ENCODE data around the gene PLCB1. TPM values are rescaled to one million over a fixed set of nuclear protein-coding genes. Genes with fewer than 3 reads are reported as not detected.

PLCB1 gene
- total RNA-seq, 1 experiment from 2014 or later: 6.0 TPM

DNA sequence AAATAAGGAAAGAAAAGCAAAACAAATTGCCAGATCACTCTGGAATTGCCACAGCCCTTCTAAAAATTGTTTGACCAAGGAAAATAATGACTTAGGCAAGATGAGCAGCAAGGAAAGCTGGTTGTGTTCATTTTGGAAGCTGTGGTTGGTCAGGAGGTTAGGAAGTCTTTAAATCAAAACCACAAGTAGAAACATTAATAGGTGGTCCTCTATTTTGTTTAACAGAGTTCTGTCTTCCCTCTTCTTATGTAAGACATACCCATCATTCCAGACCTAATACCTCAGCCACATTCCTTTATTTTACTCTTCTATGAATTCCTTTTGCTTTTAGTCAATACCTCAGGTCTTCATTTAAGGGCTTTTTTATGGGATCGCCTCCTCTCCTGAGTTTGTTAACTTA, 514.6 kb downstream of the PLCB1 start:
- no peaks in the 10 kb centered on the region for H3K27me3 Mint-ChIP-seq (ENCODE audit: unreplicated experiment)
- no peak overlapping the region for H3K4me3 Mint-ChIP-seq (ENCODE audit: low read depth, unreplicated experiment)
- H3K36me3 Mint-ChIP-seq (ENCODE audit: insufficient read depth, unreplicated experiment): no peaks in the 10 kb centered on the region
- CTCF ChIA-PET: interaction anchor here (0.6 kb wide), 1 partner anchor 643 kb away, joined by 3 read pairs; no protein-coding TSS in a partner anchor
- no peaks in the 10 kb centered on the region for H3K9me3 Mint-ChIP-seq (ENCODE audit: low read depth, unreplicated experiment)
- DNase-seq: no peak
- intact Hi-C loops (cut with micrococcal nuclease; ENCODE audit: unreplicated experiment): no loop called here
- BruUV-seq (replicated peaks): no TSS peak
- no peaks in the 10 kb centered on the region for H3K4me1 Mint-ChIP-seq (ENCODE audit: low read depth, unreplicated experiment)
- H3K27ac Mint-ChIP-seq (ENCODE audit: unreplicated experiment): no peak overlapping the region
- TF ChIP-seq, protein P1, sequence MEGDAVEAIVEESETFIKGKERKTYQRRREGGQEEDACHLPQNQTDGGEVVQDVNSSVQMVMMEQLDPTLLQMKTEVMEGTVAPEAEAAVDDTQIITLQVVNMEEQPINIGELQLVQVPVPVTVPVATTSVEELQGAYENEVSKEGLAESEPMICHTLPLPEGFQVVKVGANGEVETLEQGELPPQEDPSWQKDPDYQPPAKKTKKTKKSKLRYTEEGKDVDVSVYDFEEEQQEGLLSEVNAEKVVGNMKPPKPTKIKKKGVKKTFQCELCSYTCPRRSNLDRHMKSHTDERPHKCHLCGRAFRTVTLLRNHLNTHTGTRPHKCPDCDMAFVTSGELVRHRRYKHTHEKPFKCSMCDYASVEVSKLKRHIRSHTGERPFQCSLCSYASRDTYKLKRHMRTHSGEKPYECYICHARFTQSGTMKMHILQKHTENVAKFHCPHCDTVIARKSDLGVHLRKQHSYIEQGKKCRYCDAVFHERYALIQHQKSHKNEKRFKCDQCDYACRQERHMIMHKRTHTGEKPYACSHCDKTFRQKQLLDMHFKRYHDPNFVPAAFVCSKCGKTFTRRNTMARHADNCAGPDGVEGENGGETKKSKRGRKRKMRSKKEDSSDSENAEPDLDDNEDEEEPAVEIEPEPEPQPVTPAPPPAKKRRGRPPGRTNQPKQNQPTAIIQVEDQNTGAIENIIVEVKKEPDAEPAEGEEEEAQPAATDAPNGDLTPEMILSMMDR (IDR thresholded peaks at IDR 0.05; ENCODE audit: unreplicated experiment): no peak

DNA sequence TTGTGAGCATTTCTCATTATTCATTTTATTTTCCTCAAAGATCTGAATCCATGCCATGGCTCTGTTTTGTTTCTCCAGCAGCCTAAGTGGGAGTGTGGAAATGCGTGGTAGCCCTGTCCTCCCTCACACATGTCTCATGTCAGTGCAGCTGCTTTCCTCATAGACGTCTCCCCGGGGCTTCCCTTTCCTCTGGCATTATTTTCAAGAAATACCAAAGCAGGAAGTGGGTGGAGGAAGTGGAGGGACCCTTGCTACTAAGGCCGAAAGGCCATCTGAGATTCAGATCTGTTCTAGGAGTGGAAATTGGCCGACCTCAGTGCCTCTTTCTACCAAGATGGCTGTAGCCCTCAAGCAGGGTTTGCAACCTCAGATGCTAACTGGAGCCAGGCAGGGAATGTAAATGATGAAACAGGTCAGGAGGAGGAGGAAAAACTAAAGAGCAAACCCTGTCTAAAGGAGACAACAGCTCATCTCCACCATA, 515.9 kb downstream of the PLCB1 start:
- no peak for DNase-seq
- H3K27ac Mint-ChIP-seq (ENCODE audit: unreplicated experiment): no peak overlapping the region
- intact Hi-C loops (cut with micrococcal nuclease; ENCODE audit: unreplicated experiment): no loop called here
- H3K4me1 Mint-ChIP-seq (ENCODE audit: low read depth, unreplicated experiment): no peaks in the 10 kb centered on the region
- TF ChIP-seq, protein P1 (IDR thresholded peaks at IDR 0.05; ENCODE audit: unreplicated experiment): no peak
- no peaks in the 10 kb centered on the region for H3K36me3 Mint-ChIP-seq (ENCODE audit: insufficient read depth, unreplicated experiment)
- no peaks in the 10 kb centered on the region for H3K9me3 Mint-ChIP-seq (ENCODE audit: low read depth, unreplicated experiment)
- H3K27me3 Mint-ChIP-seq (ENCODE audit: unreplicated experiment): no peaks in the 10 kb centered on the region
- CTCF ChIA-PET: no interaction called here
- no TSS peak for BruUV-seq (replicated peaks)
- H3K4me3 Mint-ChIP-seq (ENCODE audit: low read depth, unreplicated experiment): no peak overlapping the region

DNA sequence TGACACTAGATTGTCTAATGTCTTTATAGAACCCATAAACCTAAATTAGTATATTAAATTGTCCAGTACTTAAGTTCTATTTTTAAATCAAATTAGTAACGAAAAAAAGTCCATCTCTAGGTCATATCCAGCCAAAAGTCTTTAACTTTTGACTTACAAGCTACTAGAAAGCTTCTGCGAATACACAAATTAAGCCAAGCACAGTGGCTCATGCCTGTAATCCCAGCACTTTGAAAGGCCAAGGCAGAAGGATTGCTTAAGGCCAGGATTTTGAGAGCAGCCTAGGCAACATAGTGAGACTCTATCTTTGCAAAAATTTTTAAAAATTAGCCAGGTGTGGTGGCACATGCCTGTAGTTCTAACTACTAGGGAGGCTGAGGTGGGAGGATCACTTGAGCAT, 516.4 kb downstream of the PLCB1 start:
- CTCF ChIA-PET: no interaction called here
- intact Hi-C loops (cut with micrococcal nuclease; ENCODE audit: unreplicated experiment): no loop called here
- no peak for DNase-seq
- no peak overlapping the region for H3K4me3 Mint-ChIP-seq (ENCODE audit: low read depth, unreplicated experiment)
- H3K36me3 Mint-ChIP-seq (ENCODE audit: insufficient read depth, unreplicated experiment): no peaks in the 10 kb centered on the region
- TF ChIP-seq, protein P1 (IDR thresholded peaks at IDR 0.05; ENCODE audit: unreplicated experiment): no peak
- H3K27me3 Mint-ChIP-seq (ENCODE audit: unreplicated experiment): no peaks in the 10 kb centered on the region
- H3K9me3 Mint-ChIP-seq (ENCODE audit: low read depth, unreplicated experiment): no peaks in the 10 kb centered on the region
- no TSS peak for BruUV-seq (replicated peaks)
- H3K4me1 Mint-ChIP-seq (ENCODE audit: low read depth, unreplicated experiment): no peaks in the 10 kb centered on the region
- H3K27ac Mint-ChIP-seq (ENCODE audit: unreplicated experiment): no peak overlapping the region

DNA sequence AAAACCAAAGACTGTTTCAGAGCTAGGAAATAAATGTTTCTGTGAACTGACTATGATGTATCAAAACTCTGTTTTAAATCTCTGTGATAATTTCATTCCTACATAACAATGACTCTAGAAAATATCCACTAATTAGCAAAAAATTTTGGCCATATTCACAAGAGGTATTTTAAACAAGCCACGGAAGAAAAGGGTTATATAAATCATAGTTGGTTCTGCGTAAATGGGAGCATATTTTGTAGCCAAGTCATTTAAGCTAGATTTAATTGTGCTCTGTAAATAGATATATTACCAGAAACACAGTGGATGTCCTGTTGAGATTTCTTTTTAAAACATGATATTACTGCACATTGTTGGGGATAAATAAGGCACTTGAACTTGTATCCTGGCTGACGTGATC, 520.3 kb downstream of the PLCB1 start:
- no TSS peak for BruUV-seq (replicated peaks)
- peaks cover 7% of the 10 kb centered on the region for H3K27me3 Mint-ChIP-seq (ENCODE audit: unreplicated experiment)
- intact Hi-C loops (cut with micrococcal nuclease; ENCODE audit: unreplicated experiment): no loop called here
- no peak overlapping the region for H3K27ac Mint-ChIP-seq (ENCODE audit: unreplicated experiment)
- CTCF ChIA-PET: no interaction called here
- H3K36me3 Mint-ChIP-seq (ENCODE audit: insufficient read depth, unreplicated experiment): no peaks in the 10 kb centered on the region
- TF ChIP-seq, protein P1 (IDR thresholded peaks at IDR 0.05; ENCODE audit: unreplicated experiment): no peak
- no peak overlapping the region for H3K4me3 Mint-ChIP-seq (ENCODE audit: low read depth, unreplicated experiment)
- no peaks in the 10 kb centered on the region for H3K9me3 Mint-ChIP-seq (ENCODE audit: low read depth, unreplicated experiment)
- peaks cover 10% of the 10 kb centered on the region for H3K4me1 Mint-ChIP-seq (ENCODE audit: low read depth, unreplicated experiment)
- no peak for DNase-seq

Measured in Calu3 (cell line).